HepG2 (cell line): ENCODE measurements around the gene SLC25A22. TPM values are rescaled to one million over a fixed set of nuclear protein-coding genes. Genes with fewer than 3 reads are reported as not detected.
A peak's percentile ranks its signal among the peaks of the same experiment; 100 is the strongest.

ENCODE experiments used
- ATAC-seq: fragments of 200-7000 bp; cut with Tn5 transposase; 3 replicates; pipeline ENCODE4 v1.9.1; 2020; ENCODE audit warnings: mild to moderate bottlenecking, moderate library complexity
- BruUV-seq: library from RNA; stranded (reverse); fragments of 400-500 nt; replicated peaks from 2 replicates; lab custom pipeline; 2021; lab: Mats Ljungman, UMichigan
- CTCF ChIA-PET: fragments of 300-600 bp; formaldehyde crosslinking; extraction: SDS; loops from one replicate; lab custom pipeline; 2021; ENCODE audit warnings: low total read pairs, inconsistent platforms, low intra/inter-chr PET ratio; lab: Yijun Ruan, JAX
- POLR2A ChIA-PET: fragments of 350-600 bp; sonication (Branson Sonifier 250); formaldehyde crosslinking; loops from one replicate; lab custom pipeline; 2020; ENCODE audit warnings: antibody characterized with exemption, inconsistent platforms; lab: Yijun Ruan, JAX
- DNase-seq: peaks from one replicate; pipeline ENCODE4 v3.0.0-alpha.2; 2015; ENCODE audit warnings: low spot score
- FAIRE-seq: peaks from 3 replicates; lab custom pipeline; 2011; peaks lifted over from hg19 to GRCh38; lab: Jason Lieb, UNC
- H2AFZ ChIP-seq: one replicate; pipeline ENCODE4 v1.6.1; 2011; ENCODE audit warnings: low read length, inconsistent platforms
- H3K27ac ChIP-seq: fragments of 300-600 bp; 3 replicates; pipeline ENCODE4 v1.8.0; 2011; ENCODE audit warnings: mixed run types, mild to moderate bottlenecking, mixed read lengths, low read length, inconsistent platforms; ENCODE audit not compliant: insufficient read depth; ENCODE audit errors: extremely low read length
- H3K27me3 ChIP-seq, 2 experiments: fragments of 200-600 bp in 1 of 2; 2 replicates in 1 of 2; 3 replicates in 1 of 2; pipeline versions ENCODE4 v1.6.0 to v1.8.0; 2011; ENCODE audit warnings: low read length in 2 of 2, mild to moderate bottlenecking in 2 of 2, moderate library complexity in 2 of 2, inconsistent platforms in 1 of 2; ENCODE audit not compliant: insufficient read depth in 2 of 2, control insufficient read depth in 1 of 2
- H3K36me3 ChIP-seq, 2 experiments: fragments of 200-600 bp in 1 of 2; replicated peaks in 1 of 2; 2 replicates in 1 of 2; 3 replicates in 1 of 2; pipeline versions ENCODE4 v1.5.1 to v1.8.0; 2011; ENCODE audit warnings: low read length in 2 of 2, inconsistent platforms in 1 of 2; ENCODE audit not compliant: insufficient read depth in 2 of 2, control insufficient read depth in 1 of 2
- H3K4me1 ChIP-seq: 2 replicates; pipeline ENCODE4 v1.5.1; 2012; ENCODE audit warnings: low read length, inconsistent platforms; ENCODE audit not compliant: insufficient read depth
- H3K4me2 ChIP-seq: 2 replicates; pipeline ENCODE4 v1.6.0; 2011; ENCODE audit warnings: low read depth, low read length, inconsistent platforms
- H3K4me3 ChIP-seq, 3 experiments: fragments of 200-600 bp in 1 of 3; sonication (generic), shearing (Covaris generic) in 1 of 3; replicated peaks in 1 of 3; 2 replicates each; pipeline ENCODE4 v1.5.1; 2011 to 2016; ENCODE audit warnings: low read length in 3 of 3, inconsistent platforms in 2 of 3, low read depth in 2 of 3, mild to moderate bottlenecking in 2 of 3, control low read depth in 1 of 3, mixed read lengths in 1 of 3; ENCODE audit not compliant: insufficient read depth in 1 of 3
- H3K79me2 ChIP-seq: one replicate; pipeline ENCODE4 v1.6.1; 2011; ENCODE audit warnings: low read length, inconsistent platforms; ENCODE audit not compliant: insufficient read depth
- H3K9ac ChIP-seq: 2 replicates; pipeline ENCODE4 v1.6.0; 2011; ENCODE audit warnings: mild to moderate bottlenecking, low read depth, low read length, inconsistent platforms; ENCODE audit not compliant: insufficient read depth
- H3K9me3 ChIP-seq: 2 replicates; pipeline ENCODE4 v1.5.1; 2012; ENCODE audit warnings: mild to moderate bottlenecking, low read length
- H4K20me1 ChIP-seq: 2 replicates; pipeline ENCODE4 v1.6.0; 2011; ENCODE audit warnings: inconsistent platforms, mild to moderate bottlenecking, low read length, moderate library complexity; ENCODE audit not compliant: insufficient read depth
- CCDC6 ChIP-seq: sonication (generic); formaldehyde crosslinking; IDR thresholded peaks from 2 replicates; pipeline ENCODE4 v1.8.1; 2022; ENCODE audit warnings: mild to moderate bottlenecking, missing genetic modification reagents, moderate library complexity
- HOMEZ ChIP-seq: IDR thresholded peaks from 2 replicates; pipeline ENCODE4 v1.6.1; 2016; ENCODE audit warnings: low read depth
- LCORL ChIP-seq, 2 experiments: fragments of 450-650 bp in 1 of 2; sonication (generic) in 1 of 2; formaldehyde crosslinking in 1 of 2; IDR thresholded peaks; 2 replicates each; pipeline versions ENCODE4 v1.5.0 to v1.6.1; 2017 to 2020; ENCODE audit warnings: antibody characterized with exemption in 1 of 2, missing genetic modification reagents in 1 of 2
- MAFG ChIP-seq: sonication (generic); formaldehyde crosslinking; IDR thresholded peaks from 2 replicates; pipeline ENCODE4 v1.5.1; 2020; ENCODE audit warnings: mild to moderate bottlenecking, missing genetic modification reagents
- MTF1 ChIP-seq: sonication (generic); formaldehyde crosslinking; IDR thresholded peaks from 2 replicates; pipeline ENCODE4 v1.5.0; 2020; ENCODE audit warnings: missing genetic modification reagents
- NR2C2 ChIP-seq: sonication (generic); formaldehyde crosslinking; IDR thresholded peaks from 2 replicates; pipeline ENCODE4 v1.4.0; 2020; ENCODE audit warnings: missing genetic modification reagents, mild to moderate bottlenecking, moderate library complexity, borderline replicate concordance
- RXRB ChIP-seq: IDR thresholded peaks from 2 replicates; pipeline ENCODE4 v1.6.1; 2016; ENCODE audit warnings: borderline replicate concordance, missing genetic modification reagents, missing compliant biosample characterization
- SNAPC5 ChIP-seq: sonication (generic); formaldehyde crosslinking; IDR thresholded peaks from 2 replicates; pipeline ENCODE4 v1.8.1; 2023; ENCODE audit warnings: mild to moderate bottlenecking, missing genetic modification reagents, borderline replicate concordance
- TAF1 ChIP-seq: sonication (generic); formaldehyde crosslinking; IDR thresholded peaks from 2 replicates; pipeline ENCODE4 v1.4.0; 2020; ENCODE audit warnings: missing genetic modification reagents
- ZBTB14 ChIP-seq: sonication (generic); formaldehyde crosslinking; IDR thresholded peaks from 2 replicates; pipeline ENCODE4 v1.4.0; 2020; ENCODE audit warnings: missing genetic modification reagents
- ZNF256 ChIP-seq: sonication (generic); formaldehyde crosslinking; conservative IDR thresholded peaks from 2 replicates; pipeline ENCODE4 v1.4.0; 2020; ENCODE audit warnings: missing genetic modification reagents
- ZNF350 ChIP-seq: sonication (generic); formaldehyde crosslinking; IDR thresholded peaks from 2 replicates; pipeline ENCODE4 v1.4.0; 2020; ENCODE audit warnings: mild to moderate bottlenecking, low read depth, missing genetic modification reagents, borderline replicate concordance
- ZNF770 ChIP-seq: sonication (generic); formaldehyde crosslinking; IDR thresholded peaks from 2 replicates; pipeline ENCODE4 v1.5.0; 2020; ENCODE audit warnings: mild to moderate bottlenecking, missing genetic modification reagents
- ZNF788 ChIP-seq: sonication (generic); formaldehyde crosslinking; IDR thresholded peaks from 2 replicates; pipeline ENCODE4 v1.5.0; 2020; ENCODE audit warnings: mild to moderate bottlenecking, missing genetic modification reagents, borderline replicate concordance
- WGBS: methylation state at CpG from one replicate; pipeline ENCODE4 v1.1.6; 2017; ENCODE audit warnings: low lambda C conversion rate; 5-methylcytosine and 5-hydroxymethylcytosine counted together
- in situ Hi-C: cut with HindIII; loops from 2 replicates; pipeline ENCODE4 v1.10.0; 2017; ENCODE audit warnings: low pct_unique_long_range_greater_than_20kb; ENCODE audit not compliant: extremely low pct_ligation_motif_present
- intact Hi-C: fragments of 100-400 bp; cut with micrococcal nuclease; formaldehyde crosslinking; loops from one replicate; pipeline ENCODE4 v1.10.0; 2022; ENCODE audit not compliant: unreplicated experiment
- polyA plus RNA-seq, 8 experiments: library from polyadenylated mRNA; depleted of rRNA in 3 of 8; stranded (reverse) in 7 of 8; unstranded in 1 of 8; fragments of >200 nt; fragmentation: Illumina TruSeq in 4 of 8; extraction: Trizol in 4 of 8; gene quantifications; 2 replicates each; pipeline versions ENCODE4 v1.2.1 to v1.2.3, GENCODE V29; 2011 to 2016; ENCODE audit warnings: low read depth in 4 of 8, missing spikeins in 1 of 8, mixed read lengths in 1 of 8; ENCODE audit not compliant: insufficient read depth in 1 of 8
- total RNA-seq, 5 experiments: library from RNA; depleted of rRNA; stranded (reverse); fragments of >200 nt; fragmentation: Illumina TruSeq; extraction: Trizol; gene quantifications; 2 replicates each; pipeline ENCODE4 v1.2.3, GENCODE V29; 2016; ENCODE audit warnings: low read depth in 1 of 5

The SLC25A22 gene
- total and polyA plus RNA-seq, 2 of the 13 experiments (the other 11 are each of a cell fraction or from before 2014, with no cell fraction given): 12.4 to 19.2 TPM

- ChIA-PET CTCF (no interaction called here), POLR2A (interaction anchor here (0.7 to 9.2 kb wide), 25 partner anchors 8 to 349 kb away, joined by 3 to 264 read pairs (median 8); partner anchors contain the start of genes CD151, CHID1, CRACR2B and DEAF1)
- intact Hi-C loops: no loop called here
- Histone ChIP-seq H3K4me1 (peaks cover 27% of the 10 kb centered on the region), H3K36me3 (peaks cover 10% of the 10 kb centered on the region in 2 experiments), H3K79me2 (peaks cover 20% of the 10 kb centered on the region), H2AFZ (no peak within 1 kb of the TSS), H3K9ac (peak within 1 kb of the TSS; percentile 92), H4K20me1 (peaks cover 20% of the 10 kb centered on the region), H3K27me3 (no peaks in the 10 kb centered on the region; a peak in 1 of 5 replicates), H3K4me3 (peak within 1 kb of the TSS; percentile 80 to 98 (median 94)), H3K9me3 (no peaks in the 10 kb centered on the region), H3K4me2 (peak within 1 kb of the TSS; percentile 98), H3K27ac (peak within 1 kb of the TSS; percentile 92)
- in situ Hi-C loops: no loop called here
- peak; percentile 21 for FAIRE-seq
- BruUV-seq: TSS peak; percentile 81
- ATAC-seq: peak; percentile 39
- peak; percentile 74 for DNase-seq
- 10% methylated on average over 4 of the region's 20 CpGs for WGBS
- TF ChIP-seq HOMEZ (CRISPR knock-in tag) (no peak), LCORL (IDR thresholded peaks at IDR 0.05) (no peak), LCORL (CRISPR knock-in tag; IDR thresholded peaks at IDR 0.05) (peak; percentile 85; the same call in 1 of the 2 replicates), CCDC6 (no peak), NR2C2 (CRISPR knock-in tag) (no peak), MTF1 (CRISPR knock-in tag) (no peak), RXRB (CRISPR knock-in tag) (peak; percentile 9; the same call in 1 of the 2 replicates), SNAPC5 (CRISPR knock-in tag) (0 out of 2 replicates have a peak, but pooled peaks have one; percentile 7), TAF1 (CRISPR knock-in tag) (no peak; the same call in none of the 2 replicates), MAFG (CRISPR knock-in tag) (no peak), ZNF256 (0 out of 2 replicates have a peak, but pooled peaks have one; percentile 16), ZBTB14 (CRISPR knock-in tag) (no peak), ZNF770 (CRISPR knock-in tag) (0 out of 2 replicates have a peak, but pooled peaks have one; percentile 54), ZNF350 (CRISPR knock-in tag) (peak; percentile 67; the same call in 1 of the 2 replicates), ZNF788 (CRISPR knock-in tag) (peak; percentile 60; the same call in 1 of the 2 replicates)
Observed at GRCh38 chr11:818396-819128, 20.5 kb upstream of the SLC25A22 start, which contains the start of gene PNPLA2. Gene PNPLA2 (plus strand): TSS chr11:818914. CDS start chr11:819719, 805 bp downstream.
